ENCODE results near the gene HTATSF1.

Gene HTATSF1, protein sequence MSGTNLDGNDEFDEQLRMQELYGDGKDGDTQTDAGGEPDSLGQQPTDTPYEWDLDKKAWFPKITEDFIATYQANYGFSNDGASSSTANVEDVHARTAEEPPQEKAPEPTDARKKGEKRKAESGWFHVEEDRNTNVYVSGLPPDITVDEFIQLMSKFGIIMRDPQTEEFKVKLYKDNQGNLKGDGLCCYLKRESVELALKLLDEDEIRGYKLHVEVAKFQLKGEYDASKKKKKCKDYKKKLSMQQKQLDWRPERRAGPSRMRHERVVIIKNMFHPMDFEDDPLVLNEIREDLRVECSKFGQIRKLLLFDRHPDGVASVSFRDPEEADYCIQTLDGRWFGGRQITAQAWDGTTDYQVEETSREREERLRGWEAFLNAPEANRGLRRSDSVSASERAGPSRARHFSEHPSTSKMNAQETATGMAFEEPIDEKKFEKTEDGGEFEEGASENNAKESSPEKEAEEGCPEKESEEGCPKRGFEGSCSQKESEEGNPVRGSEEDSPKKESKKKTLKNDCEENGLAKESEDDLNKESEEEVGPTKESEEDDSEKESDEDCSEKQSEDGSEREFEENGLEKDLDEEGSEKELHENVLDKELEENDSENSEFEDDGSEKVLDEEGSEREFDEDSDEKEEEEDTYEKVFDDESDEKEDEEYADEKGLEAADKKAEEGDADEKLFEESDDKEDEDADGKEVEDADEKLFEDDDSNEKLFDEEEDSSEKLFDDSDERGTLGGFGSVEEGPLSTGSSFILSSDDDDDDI

GRCh38 chrX:136497556-136498052 is at the start of gene HTATSF1:
HTATSF1 (plus strand) TSS chrX:136497592; CDS start chrX:136497685, 93 bp downstream.
- DNase-seq = no peak

DNA sequence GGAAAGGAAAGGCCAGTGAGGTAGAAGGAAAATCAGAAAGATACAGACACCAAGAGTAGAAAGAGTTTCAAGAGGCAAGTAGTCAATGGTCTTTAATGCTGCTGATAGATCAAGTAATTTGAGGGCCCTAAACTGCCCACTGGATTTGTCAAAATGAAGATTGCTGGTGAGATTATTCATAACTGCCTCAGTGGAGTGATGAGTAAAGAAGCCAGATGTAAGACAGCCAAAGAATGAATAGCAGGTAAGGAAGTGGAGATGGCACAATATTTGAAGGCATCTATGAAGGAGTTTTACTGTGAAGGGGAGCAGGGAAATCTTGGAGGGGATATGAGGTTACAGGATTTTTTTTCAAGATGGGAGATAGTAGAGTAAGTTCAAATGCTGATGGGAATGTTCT is 49.4 kb upstream of the HTATSF1 start:
- no peak for DNase-seq

DNA sequence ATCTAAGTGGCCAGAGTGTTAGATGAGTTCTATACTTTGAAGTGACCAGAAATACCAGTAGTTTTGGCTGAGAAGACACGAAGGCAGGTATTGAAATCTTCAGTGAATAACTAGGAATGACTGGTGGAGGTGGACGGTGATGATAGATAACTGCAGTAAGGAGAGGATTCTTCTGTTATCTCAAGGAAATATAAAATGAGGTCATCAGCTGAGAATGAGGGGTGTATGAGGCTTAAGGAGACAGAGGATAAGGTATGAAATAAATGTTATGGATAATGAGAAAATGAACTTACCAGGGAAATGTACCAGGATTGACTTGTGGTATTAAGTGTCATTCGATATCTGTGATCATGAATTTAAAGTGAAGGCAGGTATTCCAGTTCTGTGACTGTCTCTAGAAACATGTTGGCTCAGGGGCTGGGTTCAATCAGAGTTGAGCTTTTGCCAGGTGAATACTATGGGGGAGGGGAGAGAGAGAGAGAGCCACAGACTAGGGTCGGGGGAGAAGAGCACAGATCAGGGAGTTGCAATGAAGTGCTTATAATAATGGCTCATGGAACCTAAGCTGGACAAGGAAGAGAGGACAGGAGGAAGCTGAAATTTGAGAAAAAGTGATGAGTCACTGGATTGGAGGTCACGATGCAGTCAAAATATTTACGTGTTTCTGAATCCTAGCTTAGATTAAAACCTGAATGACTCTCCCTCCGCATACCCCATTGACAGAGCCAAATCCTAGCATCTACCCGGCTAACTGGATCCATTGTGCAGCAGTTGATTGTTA is 47.2 kb upstream of the HTATSF1 start:
- DNase-seq = no peak

GRCh38 chrX:136452614-136453013 is 44.8 kb upstream of the HTATSF1 start:
- no peak for DNase-seq

DNA sequence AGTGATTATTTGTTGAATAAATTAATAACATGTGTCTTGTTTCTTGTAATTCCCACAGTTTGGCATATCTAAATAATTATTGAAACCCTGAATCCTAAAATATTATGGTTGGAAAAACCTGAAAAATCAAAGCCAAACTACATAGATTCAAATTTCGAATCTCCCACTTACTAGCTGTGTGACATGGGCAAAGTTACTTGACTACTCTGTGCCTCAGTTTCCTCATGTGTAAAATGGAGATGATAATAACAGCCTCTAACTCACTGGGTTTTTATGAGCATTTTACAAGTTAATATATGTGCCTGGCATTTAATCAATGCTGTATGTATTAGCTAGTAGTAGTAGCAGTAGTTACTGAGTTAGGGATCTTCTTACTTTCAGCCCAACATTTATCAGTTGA is 44.3 kb upstream of the HTATSF1 start:
- DNase-seq = no peak

DNA sequence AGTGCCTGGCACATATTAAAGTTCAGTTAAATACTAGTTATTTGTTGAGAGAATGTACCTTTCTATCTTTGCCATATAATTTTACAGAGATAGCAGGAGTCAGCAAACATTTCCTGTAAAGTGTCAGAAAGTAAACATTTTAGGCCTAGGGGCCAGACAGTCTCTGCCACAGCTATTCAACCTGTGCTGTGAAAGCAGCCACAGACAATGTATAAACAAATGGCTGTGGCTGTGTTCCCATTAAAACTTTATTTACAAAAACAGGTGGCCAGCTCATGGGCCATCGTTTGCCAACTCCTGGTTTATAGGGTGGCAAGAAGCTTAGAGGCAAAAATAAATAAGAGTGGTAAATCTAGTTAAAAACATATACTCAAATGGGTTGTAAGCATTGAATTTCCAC is 43.6 kb upstream of the HTATSF1 start:
- no peak for DNase-seq

DNA sequence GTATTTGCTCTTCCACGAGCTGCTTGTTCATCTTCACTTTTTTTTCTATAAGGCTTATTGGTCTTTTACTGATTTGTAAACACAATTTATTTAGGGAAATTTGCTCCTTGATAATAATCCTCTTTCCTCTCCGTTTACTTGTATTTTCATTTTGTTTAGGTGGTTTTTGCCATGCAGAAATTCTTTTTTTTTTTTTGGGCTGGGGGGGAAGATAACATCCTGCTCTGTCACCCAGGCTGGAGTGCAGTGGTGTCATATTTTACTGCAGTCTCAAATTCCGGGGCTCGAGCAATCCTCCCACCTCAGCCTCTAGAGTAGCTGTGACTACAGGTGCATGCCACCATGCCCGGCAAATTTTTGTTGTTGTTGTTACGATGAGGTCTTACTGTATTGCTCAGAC is 41.3 kb upstream of the HTATSF1 start:
- no peak for DNase-seq

DNA sequence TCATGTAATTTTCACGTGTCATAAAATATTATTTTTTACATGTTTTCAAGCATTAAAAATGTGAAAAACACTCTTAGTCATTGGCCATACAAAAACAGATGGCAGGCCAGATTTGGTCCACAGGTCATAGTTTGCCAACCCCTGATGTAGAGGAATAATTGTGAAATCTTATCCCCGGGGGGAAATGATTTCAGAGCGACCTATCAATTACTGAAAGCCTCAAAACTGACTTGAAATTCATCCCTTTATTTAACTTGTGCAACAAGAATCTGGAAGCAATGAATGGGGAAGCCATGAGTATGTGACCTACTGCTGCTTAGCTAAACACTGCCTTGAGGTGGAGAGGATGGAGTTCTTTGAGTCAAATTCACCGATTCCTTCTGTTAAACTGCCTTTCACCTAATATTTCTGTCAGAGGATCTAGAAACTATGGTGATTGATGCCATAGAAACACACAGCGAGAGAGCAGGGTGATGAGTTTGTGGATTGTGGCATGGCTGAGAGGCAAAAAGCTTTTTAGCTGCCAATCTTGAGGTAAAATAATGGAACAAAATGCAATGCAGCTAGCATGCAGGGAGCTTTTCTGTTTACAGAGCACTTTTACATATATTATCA is 40.0 kb upstream of the HTATSF1 start:
- DNase-seq = no peak

- DNase-seq = no peak
These were observed 32.8 kb upstream of the HTATSF1 start for GRCh38 chrX:136464589-136464988.

- no peak for DNase-seq
These were observed 30.1 kb upstream of the HTATSF1 start for GRCh38 chrX:136467303-136467702.

DNA sequence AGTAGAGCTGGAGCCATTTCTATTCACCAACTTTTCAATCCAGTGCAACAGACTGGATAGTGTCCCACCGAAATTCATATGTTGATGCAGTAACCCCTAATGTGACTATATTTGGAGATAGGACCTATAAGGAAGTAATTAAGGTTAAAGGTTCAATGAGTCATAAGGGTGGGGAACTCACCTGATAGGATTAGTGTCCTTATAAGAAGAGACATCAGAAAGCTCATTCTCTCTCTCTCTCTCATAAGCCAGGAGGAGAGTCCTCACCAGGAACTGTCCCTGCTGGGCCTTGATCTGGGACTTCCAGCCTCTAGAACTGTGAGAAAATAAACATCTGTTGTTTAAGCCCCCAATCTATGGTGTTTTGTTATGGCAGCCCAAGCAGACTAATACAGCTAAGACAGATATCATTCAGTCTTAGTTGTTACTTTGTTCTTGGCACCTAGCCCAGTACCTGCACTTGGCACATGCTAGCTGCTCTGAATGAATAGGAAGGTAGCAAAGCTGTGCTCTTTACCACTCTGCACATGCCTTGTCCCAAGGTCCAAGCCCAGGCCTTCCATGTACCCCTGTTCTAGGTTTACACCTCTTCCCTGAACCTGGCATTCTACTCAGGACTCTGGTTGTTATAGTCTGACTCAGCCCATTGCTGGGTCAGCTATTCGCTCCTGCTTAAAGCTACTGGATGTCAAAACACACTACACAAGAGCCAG is 28.8 kb upstream of the HTATSF1 start:
- no peak for DNase-seq

- DNase-seq = no peak
These were observed 23.7 kb upstream of the HTATSF1 start for GRCh38 chrX:136473663-136474062.

GRCh38 chrX:136475236-136475635 is 22.2 kb upstream of the HTATSF1 start:
- no peak for DNase-seq

DNA sequence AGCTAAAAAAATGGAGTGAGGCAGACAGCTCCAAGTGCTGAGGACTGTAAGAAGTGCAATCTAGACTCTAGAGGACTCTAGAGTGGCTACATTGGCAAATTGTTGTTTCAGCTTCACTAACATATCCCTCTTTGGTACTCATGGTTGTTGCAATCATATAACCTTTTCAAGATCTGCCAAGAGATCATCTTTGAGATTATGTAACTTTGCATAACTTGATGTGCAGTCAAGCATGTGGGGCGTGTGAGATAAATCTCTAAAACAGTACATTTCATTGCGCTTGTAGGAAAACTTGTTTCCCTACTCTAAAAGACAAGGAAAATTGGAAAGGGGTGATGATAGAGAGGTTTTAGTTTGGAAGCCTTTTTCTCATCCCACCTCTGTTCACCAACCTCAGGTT is 20.9 kb upstream of the HTATSF1 start:
- DNase-seq = no peak

DNA sequence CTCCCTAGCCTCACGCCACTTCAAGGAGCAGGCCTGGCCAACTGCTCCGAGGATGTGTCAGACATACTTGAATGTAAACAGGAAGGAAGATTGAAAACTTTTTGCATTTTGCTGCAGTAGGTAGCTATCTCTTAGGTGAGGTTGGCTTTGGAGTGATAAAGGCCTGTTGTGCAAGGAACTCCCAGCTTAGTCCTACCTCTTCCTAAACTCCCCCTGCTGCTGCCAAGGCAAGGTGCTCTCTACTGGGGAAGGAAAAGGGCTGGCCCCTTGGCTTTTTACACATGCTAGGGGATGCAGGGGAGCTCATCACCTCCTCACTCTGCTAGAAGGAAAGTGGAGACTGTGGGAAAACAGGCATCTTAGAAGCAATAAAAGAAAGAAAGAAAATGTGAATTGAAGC is 20.4 kb upstream of the HTATSF1 start:
- no peak for DNase-seq

DNA sequence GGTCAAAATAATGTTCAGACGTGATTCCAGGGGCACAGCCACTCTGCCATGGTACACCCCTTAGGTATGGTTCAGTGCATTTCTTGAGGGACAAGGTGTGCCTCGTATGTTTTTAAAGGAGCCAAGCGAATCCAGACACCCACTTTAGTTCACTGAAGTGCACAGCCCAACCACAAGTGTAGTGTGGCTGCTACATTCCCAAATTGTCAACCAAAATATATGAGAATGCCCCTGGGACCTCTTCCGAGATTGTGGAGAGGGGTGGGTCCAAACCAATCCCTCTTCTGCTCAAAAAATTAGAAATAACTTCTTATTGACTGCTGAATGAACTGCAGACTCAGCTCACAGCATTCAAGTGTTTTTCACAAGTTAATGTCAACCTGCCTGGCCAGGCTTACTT is 17.0 kb upstream of the HTATSF1 start:
- no peak for DNase-seq

DNA sequence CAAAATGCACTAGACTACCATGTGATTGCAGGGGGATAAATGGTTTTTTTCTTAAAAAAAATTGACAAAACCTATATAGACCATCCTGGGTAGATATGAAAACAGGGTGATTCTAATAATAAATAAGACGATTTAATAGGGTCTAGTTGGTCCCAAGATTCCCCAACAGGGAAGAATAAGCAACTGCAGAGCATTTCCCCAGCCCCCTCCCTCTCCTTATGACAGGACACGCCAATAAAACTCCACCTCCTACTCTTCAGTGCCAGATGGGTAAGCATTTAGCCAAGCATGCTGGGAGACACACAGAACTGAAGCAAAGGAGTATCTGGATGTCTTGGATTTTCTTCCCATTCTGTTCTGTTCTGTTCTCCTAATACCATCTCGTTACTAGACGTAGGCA is 9.7 kb upstream of the HTATSF1 start, which contains the start of gene BRS3:
Gene BRS3 (plus strand): TSS at position 301 of the 400 bp plus-strand sequence. CDS start 168 bp downstream, outside the sequence.
- DNase-seq = no peak

DNA sequence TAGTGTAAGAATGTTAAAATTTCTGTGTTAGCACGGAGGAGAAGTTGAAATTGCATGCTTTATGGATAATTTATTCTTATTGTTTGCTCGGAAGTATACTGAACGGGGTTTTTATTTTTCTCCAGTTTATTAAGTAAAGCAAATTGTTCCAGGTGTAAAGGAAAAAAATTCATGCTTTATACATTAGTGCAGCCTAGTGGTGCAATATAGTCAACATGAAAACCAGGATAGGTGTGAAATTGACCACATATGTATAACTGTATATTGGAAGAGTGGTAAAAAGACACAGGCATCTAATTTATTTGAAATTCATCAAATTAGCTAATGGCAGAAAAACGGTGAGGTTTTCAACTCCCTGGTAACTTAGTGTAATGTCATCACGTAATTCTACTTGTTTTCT is 8.7 kb upstream of the HTATSF1 start:
- DNase-seq = no peak

GRCh38 chrX:136491832-136492231 is 5.6 kb upstream of the HTATSF1 start:
- no peak for DNase-seq

GRCh38 chrX:136493011-136493410 is 4.4 kb upstream of the HTATSF1 start:
- DNase-seq = no peak

- no peak for DNase-seq
These were observed 2.3 kb upstream of the HTATSF1 start for GRCh38 chrX:136495043-136495442.

DNA sequence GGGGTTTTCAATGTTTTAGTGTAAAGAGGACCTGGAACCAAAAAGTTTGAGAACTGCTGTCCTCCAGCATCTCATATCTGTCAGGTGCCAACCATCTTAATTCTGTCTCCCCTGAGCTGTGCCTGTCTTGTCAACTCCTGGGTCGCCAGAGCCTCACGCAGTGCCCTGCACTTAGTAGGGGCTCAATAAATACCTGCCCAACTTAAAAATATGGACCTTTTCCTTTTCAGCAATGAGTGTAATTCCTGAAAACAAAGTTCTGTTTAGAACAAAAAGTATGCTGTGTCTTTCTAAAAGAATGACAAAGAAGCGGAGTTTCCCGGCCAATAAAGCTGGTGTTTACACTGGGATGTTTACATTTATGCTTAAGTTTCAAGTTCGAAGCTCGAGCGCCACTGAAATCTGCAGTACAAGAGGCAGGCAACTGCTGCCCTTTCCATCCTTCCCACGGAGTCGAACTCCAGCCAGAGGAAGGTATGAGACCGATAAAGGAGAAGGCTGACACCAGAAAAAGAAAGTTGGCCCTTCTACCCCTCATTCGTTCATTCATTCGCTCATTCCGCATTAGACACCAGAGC is 1.1 kb upstream of the HTATSF1 start:
- DNase-seq = no peak
